Thoracic aorta (tissue), 2 donors: Measurements from ENCODE around the gene NOX3. TPM values are rescaled to one million over a fixed set of nuclear protein-coding genes. Genes with fewer than 3 reads are reported as not detected.
"Not testable (repeated sequence)": the region's sequence is repeated elsewhere in the genome, so short reads cannot be mapped to it uniquely, and the experiment has no call there.

Source experiments
- ATAC-seq: fragments of 150-250 bp; one replicate; pipeline ENCODE4 v1.8.0; 2017; ENCODE audit warnings: low read depth; ENCODE audit not compliant: insufficient number of reproducible peaks, low FRiP score
- DNase-seq: peaks from one replicate; pipeline ENCODE4 v3.0.0-alpha.2; 2020; ENCODE audit warnings: low spot score
- H3K27ac ChIP-seq, 2 donors: fragments of 200-600 bp; sonication (generic); 1 replicate in 1 of 2; 2 replicates in 1 of 2; pipeline ENCODE4 v1.5.1; 2016; ENCODE audit warnings: mild to moderate bottlenecking in 2 of 2, moderate library complexity in 2 of 2
- H3K27me3 ChIP-seq: fragments of 200-600 bp; sonication (generic); replicated peaks from 2 replicates; pipeline ENCODE4 v1.6.0; 2016; ENCODE audit warnings: mild to moderate bottlenecking; ENCODE audit not compliant: insufficient read depth
- H3K36me3 ChIP-seq: fragments of 200-600 bp; sonication (generic); one replicate; pipeline ENCODE4 v1.5.1; 2016
- H3K4me1 ChIP-seq, 2 donors: fragments of 200-600 bp; sonication (generic); 1 replicate in 1 of 2; 2 replicates in 1 of 2; pipeline versions ENCODE4 v1.5.1 to v1.6.0; 2016; ENCODE audit warnings: low read depth in 2 of 2, mild to moderate bottlenecking in 1 of 2; ENCODE audit not compliant: control insufficient read depth in 1 of 2
- H3K4me3 ChIP-seq: fragments of 200-600 bp; sonication (generic); 2 replicates; pipeline ENCODE4 v1.5.1; 2016; ENCODE audit warnings: mild to moderate bottlenecking
- H3K9me3 ChIP-seq: fragments of 200-600 bp; sonication (generic); 2 replicates; pipeline ENCODE4 v1.5.1; 2016
- total RNA-seq, 2 donors: library from RNA; depleted of rRNA; stranded (reverse); fragments of >200 nt; gene quantifications; one replicate each; pipeline versions ENCODE4 v1.1.0 to v1.2.3, GENCODE V29; 2016
- TF ChIP-seq, protein P1 (sequence below): fragments of 200-600 bp; sonication (generic); IDR thresholded peaks from one replicate; pipeline ENCODE4 v1.5.1; 2019; ENCODE audit warnings: antibody characterized with exemption

The NOX3 gene
- total RNA-seq, 2 donors from 2014 or later: not detected

DNA sequence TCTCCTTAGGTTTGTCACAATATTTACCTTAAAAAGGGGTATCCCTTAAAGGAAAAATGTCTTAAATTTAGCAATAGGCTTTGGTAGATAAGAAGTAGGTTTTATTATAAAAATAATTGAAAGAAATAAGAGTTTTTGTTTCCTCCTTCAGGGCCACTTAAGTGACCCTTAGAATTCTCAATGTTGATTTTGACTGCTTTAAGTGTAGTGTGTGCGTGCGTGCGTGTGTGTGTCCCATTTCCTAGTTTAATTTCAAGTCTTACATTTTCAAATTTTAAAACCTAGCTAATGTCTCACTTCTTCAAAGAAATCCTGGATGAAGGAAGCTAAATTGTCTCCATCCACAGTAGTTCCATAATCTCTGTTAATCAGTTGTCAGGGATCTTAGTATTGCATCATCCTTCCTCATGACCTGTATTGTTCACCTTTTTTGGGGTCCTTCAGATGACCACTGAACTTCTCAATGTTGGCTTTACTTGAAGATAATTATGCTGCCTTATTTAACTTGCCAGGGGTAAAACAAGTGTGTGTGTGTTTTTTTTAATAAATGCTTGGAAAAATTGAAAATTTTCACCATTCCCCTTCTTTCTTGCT is 90.7 kb downstream of the NOX3 start:
- ATAC-seq (no peak), DNase-seq (no peak)
- Histone ChIP-seq H3K27me3 (no peaks in the 10 kb centered on the region), H3K36me3 (no peaks in the 10 kb centered on the region), H3K4me3 (no peak overlapping the region), H3K9me3 (no peaks in the 10 kb centered on the region), H3K4me1 (no peaks in the 10 kb centered on the region), H3K27ac (no peak overlapping the region)
- TF ChIP-seq, protein P1, sequence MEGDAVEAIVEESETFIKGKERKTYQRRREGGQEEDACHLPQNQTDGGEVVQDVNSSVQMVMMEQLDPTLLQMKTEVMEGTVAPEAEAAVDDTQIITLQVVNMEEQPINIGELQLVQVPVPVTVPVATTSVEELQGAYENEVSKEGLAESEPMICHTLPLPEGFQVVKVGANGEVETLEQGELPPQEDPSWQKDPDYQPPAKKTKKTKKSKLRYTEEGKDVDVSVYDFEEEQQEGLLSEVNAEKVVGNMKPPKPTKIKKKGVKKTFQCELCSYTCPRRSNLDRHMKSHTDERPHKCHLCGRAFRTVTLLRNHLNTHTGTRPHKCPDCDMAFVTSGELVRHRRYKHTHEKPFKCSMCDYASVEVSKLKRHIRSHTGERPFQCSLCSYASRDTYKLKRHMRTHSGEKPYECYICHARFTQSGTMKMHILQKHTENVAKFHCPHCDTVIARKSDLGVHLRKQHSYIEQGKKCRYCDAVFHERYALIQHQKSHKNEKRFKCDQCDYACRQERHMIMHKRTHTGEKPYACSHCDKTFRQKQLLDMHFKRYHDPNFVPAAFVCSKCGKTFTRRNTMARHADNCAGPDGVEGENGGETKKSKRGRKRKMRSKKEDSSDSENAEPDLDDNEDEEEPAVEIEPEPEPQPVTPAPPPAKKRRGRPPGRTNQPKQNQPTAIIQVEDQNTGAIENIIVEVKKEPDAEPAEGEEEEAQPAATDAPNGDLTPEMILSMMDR: no peak

DNA sequence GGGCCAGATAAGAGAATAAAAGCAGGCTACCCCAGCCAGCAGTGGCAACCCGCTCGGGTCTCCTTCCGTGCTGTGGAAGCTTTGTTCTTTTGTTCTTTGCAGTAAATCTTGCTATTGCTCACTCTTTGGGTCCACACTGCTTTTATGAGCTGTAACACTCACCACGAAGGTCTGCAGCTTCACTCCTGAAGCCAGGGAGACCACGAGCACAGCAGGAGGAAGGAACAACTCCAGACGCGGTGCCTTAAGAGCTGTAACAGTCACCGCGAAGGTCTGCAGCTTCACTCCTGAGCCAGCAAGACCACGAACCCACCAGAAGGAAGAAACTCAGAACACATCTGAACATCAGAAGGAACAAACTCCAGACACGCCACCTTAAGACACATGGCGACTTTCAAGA is 91.6 kb downstream of the NOX3 start:
- H3K4me1 ChIP-seq, H3K27me3 ChIP-seq, H3K4me3 ChIP-seq, H3K27ac ChIP-seq, H3K9me3 ChIP-seq, ATAC-seq, DNase-seq, H3K36me3 ChIP-seq: not testable (repeated sequence)

DNA sequence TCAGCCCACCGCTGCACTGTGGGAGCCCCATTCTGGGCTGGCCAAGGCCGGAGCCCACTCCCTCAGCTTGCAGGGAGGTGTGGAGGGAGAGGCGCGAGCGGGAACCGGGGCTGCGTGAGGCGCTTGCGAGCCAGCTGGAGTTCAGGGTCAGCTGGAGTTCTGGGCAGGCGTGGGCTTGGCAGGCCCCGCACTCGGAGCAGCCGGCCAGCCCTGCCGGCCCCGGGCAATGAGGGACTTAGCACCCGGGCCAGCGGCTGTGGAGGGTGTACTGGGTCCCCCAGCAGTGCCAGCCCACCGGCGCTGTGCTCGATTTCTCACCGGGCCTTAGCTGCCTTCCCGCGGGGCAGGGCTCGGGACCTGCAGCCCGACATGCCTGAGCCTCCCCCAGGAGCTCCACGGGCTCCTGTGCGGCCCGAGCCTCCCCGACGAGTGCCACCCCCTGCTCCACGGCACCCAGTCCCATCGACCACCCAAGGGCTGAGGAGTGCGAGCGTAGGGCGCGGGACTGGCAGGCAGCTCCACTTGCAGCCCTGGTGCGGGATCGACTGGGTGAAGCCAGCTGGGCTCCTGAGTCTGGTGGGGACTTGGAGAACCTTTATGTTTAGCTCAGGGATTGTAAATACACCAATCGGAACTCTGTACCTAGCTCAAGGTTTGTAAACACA is 92.5 kb downstream of the NOX3 start:
- not testable (repeated sequence) for H3K4me1 ChIP-seq, H3K27ac ChIP-seq, ATAC-seq, H3K4me3 ChIP-seq, H3K27me3 ChIP-seq, DNase-seq, H3K36me3 ChIP-seq, H3K9me3 ChIP-seq

DNA sequence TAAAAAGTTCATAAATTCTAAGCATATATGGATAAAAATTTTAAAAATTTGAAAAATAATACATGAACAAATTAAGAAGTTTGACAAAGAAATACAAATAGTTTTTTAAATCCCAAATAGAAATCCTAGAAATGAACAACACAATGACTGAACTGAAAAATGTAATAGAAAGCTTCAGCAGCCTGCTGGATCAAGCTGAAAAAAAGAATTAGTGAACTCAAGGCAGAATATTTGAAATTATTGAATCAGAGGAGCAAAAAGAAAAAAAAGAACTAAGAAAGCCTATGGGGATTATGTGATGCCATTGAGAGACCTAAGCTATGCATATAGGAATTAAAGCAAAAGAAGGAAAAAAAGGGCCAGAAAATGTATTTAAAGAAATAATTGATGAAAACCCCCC is 101.5 kb downstream of the NOX3 start:
- TF ChIP-seq, protein P1: no peak
- ATAC-seq: no peak
- H3K9me3 ChIP-seq: peaks cover 18% of the 10 kb centered on the region
- no peaks in the 10 kb centered on the region for H3K4me1 ChIP-seq
- H3K27me3 ChIP-seq: no peaks in the 10 kb centered on the region
- no peak overlapping the region for H3K4me3 ChIP-seq
- no peak for DNase-seq
- H3K36me3 ChIP-seq: no peaks in the 10 kb centered on the region
- no peak overlapping the region for H3K27ac ChIP-seq

DNA sequence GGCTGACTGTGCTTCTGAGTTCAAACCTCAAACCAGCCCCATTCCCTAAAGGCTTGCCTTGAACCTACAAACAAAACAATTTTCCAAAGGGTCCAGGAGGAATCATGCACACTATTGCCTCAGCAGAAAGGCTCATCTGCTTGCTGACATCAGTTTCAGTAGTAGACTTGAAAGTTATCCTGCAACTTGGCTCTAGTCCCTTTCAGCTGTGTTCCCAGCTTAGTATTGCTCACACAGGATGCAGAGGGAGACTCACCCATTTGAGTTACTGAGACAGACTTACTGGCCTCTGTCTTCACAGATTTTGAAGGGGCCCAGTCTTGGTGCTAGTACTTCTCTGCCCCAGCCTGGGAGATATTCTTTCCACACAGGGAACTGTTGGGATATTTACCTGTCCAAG is 102.8 kb downstream of the NOX3 start:
- no peak overlapping the region for H3K4me3 ChIP-seq
- no peaks in the 10 kb centered on the region for H3K27me3 ChIP-seq
- H3K9me3 ChIP-seq: peaks cover 18% of the 10 kb centered on the region
- DNase-seq: no peak
- no peak for ATAC-seq
- no peak overlapping the region for H3K27ac ChIP-seq
- H3K4me1 ChIP-seq: no peaks in the 10 kb centered on the region
- no peaks in the 10 kb centered on the region for H3K36me3 ChIP-seq
- TF ChIP-seq, protein P1: no peak

DNA sequence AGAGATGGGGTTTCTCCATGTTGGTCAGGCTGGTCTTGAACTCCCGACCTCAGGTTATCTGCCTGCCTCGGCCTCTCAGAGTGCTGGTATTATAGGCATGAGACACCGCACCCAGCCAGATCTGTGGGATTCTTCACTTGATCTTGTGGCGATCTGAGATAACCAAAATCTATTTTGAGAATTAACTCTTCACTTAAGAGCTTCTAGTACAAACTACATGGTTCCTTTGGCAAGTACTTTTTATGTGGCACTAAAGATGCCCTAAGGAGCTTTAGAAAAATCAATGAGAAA is 103.6 kb downstream of the NOX3 start:
- H3K4me3 ChIP-seq: no peak overlapping the region
- TF ChIP-seq, protein P1: no peak
- DNase-seq (no peak), ATAC-seq (no peak)
- H3K36me3 ChIP-seq: no peaks in the 10 kb centered on the region
- H3K27ac ChIP-seq: no peak overlapping the region
- H3K4me1 ChIP-seq: no peaks in the 10 kb centered on the region
- H3K9me3 ChIP-seq: peaks cover 18% of the 10 kb centered on the region
- H3K27me3 ChIP-seq: no peaks in the 10 kb centered on the region
